Stimulated activated memory B cell treated with anti-CD40 and anti-IgM and Interleukin-4, amounts not matched to agents 10 μg/mL and 1 μg/mL and 100 μg/mL, for 72 hours (primary cell): ENCODE data around the gene MIF4GD.
"Not testable (repeated sequence)": the region's sequence is repeated elsewhere in the genome, so short reads cannot be mapped to it uniquely, and the experiment has no call there.

ENCODE experiments used
- ATAC-seq: fragments of 150-1000 bp; cut with Tn5 transposase; 2 replicates; pipeline ENCODE4 v1.10.0; 2021
- H3K27ac Mint-ChIP-seq: one replicate; pipeline ENCODE4 v1.8.0; 2022; ENCODE audit warnings: mild to moderate bottlenecking, mixed read lengths
- H3K27me3 Mint-ChIP-seq: one replicate; pipeline ENCODE4 v1.8.0; 2022; ENCODE audit warnings: mixed read lengths
- H3K36me3 Mint-ChIP-seq: one replicate; pipeline ENCODE4 v1.8.0; 2022; ENCODE audit warnings: mixed read lengths
- H3K4me1 Mint-ChIP-seq: one replicate; pipeline ENCODE4 v1.8.0; 2022; ENCODE audit warnings: mixed read lengths
- H3K4me3 Mint-ChIP-seq: one replicate; pipeline ENCODE4 v1.8.0; 2022; ENCODE audit warnings: mild to moderate bottlenecking, moderate library complexity, mixed read lengths
- H3K9me3 Mint-ChIP-seq: one replicate; pipeline ENCODE4 v1.8.0; 2022; ENCODE audit warnings: mixed read lengths

Gene MIF4GD

DNA sequence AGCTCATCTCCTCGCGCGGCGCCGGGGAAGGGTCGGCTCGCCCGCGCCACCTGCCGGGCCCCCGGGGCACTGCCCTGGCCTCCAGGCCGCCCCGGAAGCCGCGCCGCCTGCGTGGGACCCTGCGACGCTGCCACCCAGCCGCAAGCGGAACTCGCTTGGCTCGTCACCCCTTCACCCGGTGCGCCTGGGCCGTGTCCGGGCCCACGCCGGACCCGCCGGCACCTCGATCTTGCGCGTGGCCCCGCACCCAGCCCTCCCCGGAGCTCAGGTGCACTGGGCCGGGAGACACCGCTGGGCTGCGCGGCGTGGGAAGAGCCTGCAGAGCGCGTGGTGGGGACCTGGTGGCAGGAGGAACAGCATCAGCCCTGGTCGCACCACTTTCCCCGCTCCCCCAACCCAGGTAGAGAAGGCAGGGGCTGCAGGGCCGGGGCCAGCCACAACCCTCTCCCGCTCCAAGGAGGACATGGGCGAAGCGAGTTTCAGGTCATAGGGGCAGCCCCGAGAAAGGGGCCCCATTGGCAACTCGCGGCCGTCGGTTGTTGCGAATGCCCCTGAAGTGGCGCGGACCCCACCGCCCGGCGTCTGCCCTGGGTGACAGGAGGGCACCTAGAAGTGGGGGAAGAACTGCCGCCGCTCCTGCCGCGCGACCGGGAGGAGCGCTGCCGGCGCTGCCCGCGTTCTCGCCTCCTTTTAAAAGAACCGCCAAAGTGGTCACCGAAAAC is 363 bp upstream of the MIF4GD start:
- peak; percentile 91 for ATAC-seq
- no peaks in the 10 kb centered on the region for H3K9me3 Mint-ChIP-seq
- peaks cover 38% of the 10 kb centered on the region for H3K36me3 Mint-ChIP-seq
- peak overlapping the region; percentile 90 for H3K27ac Mint-ChIP-seq
- H3K4me3 Mint-ChIP-seq, result peak overlapping the region; percentile 88
- no peaks in the 10 kb centered on the region for H3K27me3 Mint-ChIP-seq
- peaks cover 70% of the 10 kb centered on the region for H3K4me1 Mint-ChIP-seq

DNA sequence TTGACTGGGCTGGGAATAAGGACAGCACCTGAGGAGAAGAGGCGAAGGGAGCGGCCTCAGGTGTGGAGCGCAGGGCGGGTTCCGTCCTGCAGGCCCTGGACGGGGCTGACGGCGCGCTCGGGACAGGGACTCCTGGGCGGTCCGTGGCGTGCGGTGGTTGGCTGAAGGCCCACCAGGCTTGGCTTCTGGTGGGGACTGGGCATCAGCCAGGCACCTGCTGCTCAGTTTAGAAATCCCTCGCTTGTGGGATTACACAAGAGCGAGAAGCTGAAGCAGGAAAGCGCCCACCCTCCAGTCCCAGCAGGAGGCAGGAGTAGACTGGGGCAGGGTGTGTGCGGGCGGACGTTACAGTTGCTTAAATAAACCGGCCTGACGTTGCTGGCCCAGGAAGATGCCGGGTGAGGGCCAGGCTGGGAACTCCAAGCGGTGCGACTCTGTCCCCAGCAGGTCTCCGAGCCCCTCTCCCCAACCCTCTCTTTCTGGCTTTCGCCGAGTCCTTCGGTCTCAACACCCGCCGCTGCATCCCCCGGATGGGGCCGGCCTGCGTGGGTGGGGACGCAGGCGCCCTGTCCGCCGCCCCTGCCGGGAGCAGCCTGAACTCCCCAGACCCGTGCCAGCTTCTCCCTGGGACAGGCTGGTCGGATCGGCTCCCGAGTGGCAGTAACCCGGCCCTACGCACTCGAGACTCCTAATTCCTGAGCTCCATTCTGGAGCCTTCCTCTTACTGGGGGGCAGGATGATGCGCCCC is 639 bp downstream of the MIF4GD start:
- peaks cover 41% of the 10 kb centered on the region for H3K36me3 Mint-ChIP-seq
- H3K4me3 Mint-ChIP-seq, result peak overlapping the region; percentile 93
- peak overlapping the region; percentile 90 for H3K27ac Mint-ChIP-seq
- no peaks in the 10 kb centered on the region for H3K9me3 Mint-ChIP-seq
- ATAC-seq, result peak; percentile 69
- H3K27me3 Mint-ChIP-seq, result no peaks in the 10 kb centered on the region
- peaks cover 68% of the 10 kb centered on the region for H3K4me1 Mint-ChIP-seq

DNA sequence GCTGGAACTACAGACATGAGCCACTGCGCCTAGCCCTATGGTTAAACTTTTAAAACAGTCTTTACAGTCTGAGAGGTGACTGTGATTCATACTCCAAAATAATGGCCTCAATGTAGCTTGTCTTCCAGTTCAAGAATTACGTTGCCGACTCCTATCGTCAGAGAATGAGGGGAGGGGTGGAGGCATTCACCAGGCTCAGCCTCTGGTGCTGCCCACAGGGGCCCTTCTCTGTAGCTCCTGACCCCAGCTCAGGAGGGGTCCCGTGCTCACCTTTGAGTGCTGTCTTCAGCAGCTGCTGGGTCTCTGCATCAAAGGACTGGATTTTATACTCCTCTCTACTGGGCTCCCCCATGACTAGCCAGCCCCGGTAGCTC is 1.2 kb downstream of the MIF4GD start:
- peak overlapping the region; percentile 90 for H3K27ac Mint-ChIP-seq
- no peak for ATAC-seq
- no peaks in the 10 kb centered on the region for H3K9me3 Mint-ChIP-seq
- H3K4me1 Mint-ChIP-seq, result peaks cover 64% of the 10 kb centered on the region
- H3K27me3 Mint-ChIP-seq, result no peaks in the 10 kb centered on the region
- H3K4me3 Mint-ChIP-seq, result peak overlapping the region; percentile 93
- H3K36me3 Mint-ChIP-seq, result peaks cover 38% of the 10 kb centered on the region

DNA sequence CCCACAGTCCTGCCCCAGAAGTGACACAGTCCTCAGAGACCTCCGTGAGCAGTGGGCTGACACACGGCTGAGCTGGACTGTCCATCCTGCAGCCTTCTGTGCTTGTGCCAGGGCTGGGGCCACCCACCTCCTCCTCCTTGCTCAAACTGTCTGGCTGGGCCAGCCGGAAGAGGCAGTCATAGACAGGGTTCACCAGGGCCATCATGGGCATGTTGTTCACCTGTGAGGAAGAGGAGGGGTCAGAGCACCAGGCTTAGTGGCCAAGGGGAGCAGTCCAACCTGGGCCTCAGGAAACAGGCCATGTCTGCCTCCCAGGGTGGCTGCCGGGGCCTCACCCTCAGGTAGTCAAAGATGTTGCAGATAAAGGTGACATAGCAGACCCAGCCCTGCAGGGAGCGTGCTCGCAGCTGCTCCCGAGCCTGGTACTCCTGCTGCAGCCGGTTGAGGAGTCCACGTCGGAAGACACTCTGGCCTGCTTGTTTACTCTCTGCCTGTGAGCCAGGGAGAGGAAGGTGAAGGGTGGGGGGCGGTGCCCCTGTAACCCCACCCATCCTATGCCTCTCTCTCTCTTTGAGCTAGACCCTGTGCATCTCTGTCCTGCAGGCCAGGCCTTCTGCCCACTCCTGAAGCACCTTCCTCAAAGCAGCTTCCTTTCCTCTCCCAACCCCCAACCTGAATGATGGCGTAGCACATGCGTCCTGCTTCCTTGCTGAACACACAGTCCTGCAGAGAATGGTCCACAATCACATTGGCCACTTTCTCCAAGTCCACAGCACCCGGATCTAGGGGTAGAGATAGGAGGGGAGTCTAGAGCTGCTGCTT is 3.4 kb downstream of the MIF4GD start:
- Mint-ChIP-seq H3K4me3 (no peak overlapping the region), H3K9me3 (no peaks in the 10 kb centered on the region), H3K27ac (peak overlapping the region; percentile 31), H3K36me3 (peaks cover 26% of the 10 kb centered on the region), H3K4me1 (peaks cover 50% of the 10 kb centered on the region), H3K27me3 (no peaks in the 10 kb centered on the region)
- ATAC-seq, result no peak

DNA sequence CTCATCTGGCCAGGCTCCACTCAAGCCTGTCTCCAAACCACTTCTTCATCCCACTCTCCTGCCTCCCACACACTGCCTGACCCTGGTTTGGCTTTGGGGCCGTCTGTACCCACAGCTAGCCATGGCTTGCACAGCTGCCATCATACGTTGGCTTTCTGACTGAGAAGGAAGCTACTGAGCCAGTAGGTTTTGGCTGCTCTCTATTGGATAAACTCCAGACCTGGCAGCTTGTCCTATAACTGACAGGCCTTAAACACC is 3.9 kb downstream of the MIF4GD start:
- Mint-ChIP-seq H3K4me3 (no peak overlapping the region), H3K9me3 (no peaks in the 10 kb centered on the region), H3K27ac (peak overlapping the region; percentile 31), H3K27me3 (no peaks in the 10 kb centered on the region), H3K36me3 (peaks cover 24% of the 10 kb centered on the region), H3K4me1 (peaks cover 50% of the 10 kb centered on the region)
- ATAC-seq, result no peak

DNA sequence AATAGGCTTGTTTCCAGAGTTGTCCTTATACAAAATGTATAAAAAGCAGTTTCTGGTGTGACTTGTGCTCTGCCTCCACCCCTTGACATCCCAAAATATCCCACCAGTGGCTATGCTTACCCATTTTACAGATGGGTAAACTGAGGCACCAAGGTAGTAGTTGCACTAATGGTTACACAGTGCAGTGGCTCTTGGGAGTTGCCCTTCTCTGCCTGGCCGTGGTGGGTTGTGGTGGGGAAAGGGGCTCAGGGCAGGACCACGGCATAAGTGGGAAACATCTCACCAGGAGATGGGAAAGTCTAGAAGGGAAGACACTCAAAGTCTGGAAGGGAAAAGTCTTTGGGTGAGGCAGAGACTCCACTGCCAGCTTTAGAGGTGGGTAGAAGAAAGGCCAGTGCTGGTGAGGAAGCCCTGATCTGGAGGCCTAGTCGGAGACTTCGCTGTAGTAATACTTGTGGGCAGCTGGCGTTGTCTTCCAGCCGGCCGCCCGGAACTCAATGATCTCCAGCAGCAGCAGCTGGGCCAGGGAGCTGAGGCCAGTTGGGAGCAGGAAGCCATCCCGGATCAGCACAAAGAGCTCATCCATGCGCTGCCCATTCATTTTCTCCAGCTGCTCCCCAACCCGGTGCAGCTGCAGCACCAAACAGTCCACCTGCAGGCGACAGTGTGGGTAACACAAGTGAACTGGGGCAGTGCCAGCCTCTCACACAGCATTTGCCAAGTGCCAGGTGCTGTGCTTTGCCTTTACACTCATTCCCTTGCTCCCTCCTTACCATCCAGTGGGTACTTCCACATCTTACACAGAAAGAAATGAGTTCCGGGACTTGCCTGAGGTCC is 4.5 kb downstream of the MIF4GD start:
- no peaks in the 10 kb centered on the region for H3K9me3 Mint-ChIP-seq
- H3K36me3 Mint-ChIP-seq, result peaks cover 19% of the 10 kb centered on the region
- no peak for ATAC-seq
- no peak overlapping the region for H3K4me3 Mint-ChIP-seq
- H3K27ac Mint-ChIP-seq, result no peak overlapping the region
- no peaks in the 10 kb centered on the region for H3K27me3 Mint-ChIP-seq
- peaks cover 46% of the 10 kb centered on the region for H3K4me1 Mint-ChIP-seq

DNA sequence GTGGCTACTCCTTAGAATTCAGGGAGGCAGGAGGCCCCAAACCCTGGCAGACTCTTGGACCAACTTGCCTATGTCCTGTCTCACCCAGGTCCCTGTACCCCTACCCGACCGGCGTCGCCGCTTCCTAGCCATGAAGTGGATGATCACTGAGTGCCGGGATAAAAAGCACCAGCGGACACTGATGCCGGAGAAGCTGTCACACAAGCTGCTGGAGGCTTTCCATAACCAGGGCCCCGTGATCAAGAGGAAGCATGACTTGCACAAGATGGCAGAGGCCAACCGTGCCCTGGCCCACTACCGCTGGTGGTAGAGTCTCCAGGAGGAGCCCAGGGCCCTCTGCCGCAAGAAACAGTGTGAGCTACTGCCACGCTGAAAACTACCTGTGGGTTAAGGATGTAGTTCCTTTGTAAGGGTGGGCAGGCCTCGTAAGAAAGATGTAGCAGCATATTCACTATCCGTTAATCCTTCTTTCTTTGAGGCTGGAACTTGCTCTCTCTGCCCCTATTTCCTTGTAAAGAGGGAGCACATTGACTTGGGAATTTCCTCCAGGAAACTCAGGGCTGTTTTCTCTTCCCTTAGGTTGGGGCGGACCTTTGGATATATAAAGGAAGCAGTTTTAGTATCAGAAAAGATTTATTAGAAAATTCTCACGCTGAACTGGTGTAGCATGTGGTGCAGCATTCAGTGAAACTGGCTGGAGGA is 5.3 kb downstream of the MIF4GD start:
- Mint-ChIP-seq H3K9me3 (no peaks in the 10 kb centered on the region), H3K4me1 (peaks cover 49% of the 10 kb centered on the region), H3K4me3 (no peak overlapping the region), H3K36me3 (peaks cover 19% of the 10 kb centered on the region), H3K27me3 (no peaks in the 10 kb centered on the region), H3K27ac (no peak overlapping the region)
- ATAC-seq, result no peak

DNA sequence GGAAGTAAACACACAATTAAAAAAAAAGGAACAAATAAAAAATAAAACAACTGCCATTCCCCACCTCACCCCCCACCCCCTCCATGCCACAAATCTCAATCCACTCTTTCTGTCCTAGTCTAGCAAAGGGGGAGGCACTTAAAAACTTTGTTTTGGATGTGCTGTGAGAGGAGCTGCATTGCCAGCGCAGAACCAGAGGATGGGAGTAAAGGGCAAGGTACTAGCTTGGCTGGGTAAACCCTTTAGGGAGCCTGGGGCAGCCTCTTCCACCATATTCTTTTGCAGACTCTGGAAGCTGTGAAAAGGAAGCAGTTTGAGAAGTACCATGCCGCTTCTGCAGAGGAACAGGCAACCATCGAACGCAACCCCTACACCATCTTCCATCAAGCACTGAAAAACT is 8.0 kb downstream of the MIF4GD start:
- Mint-ChIP-seq H3K36me3 (peaks cover 28% of the 10 kb centered on the region), H3K27me3 (no peaks in the 10 kb centered on the region), H3K4me3 (peak overlapping the region; percentile 89), H3K27ac (peak overlapping the region; percentile 100), H3K9me3 (no peaks in the 10 kb centered on the region), H3K4me1 (peaks cover 55% of the 10 kb centered on the region)
- ATAC-seq, result no peak

DNA sequence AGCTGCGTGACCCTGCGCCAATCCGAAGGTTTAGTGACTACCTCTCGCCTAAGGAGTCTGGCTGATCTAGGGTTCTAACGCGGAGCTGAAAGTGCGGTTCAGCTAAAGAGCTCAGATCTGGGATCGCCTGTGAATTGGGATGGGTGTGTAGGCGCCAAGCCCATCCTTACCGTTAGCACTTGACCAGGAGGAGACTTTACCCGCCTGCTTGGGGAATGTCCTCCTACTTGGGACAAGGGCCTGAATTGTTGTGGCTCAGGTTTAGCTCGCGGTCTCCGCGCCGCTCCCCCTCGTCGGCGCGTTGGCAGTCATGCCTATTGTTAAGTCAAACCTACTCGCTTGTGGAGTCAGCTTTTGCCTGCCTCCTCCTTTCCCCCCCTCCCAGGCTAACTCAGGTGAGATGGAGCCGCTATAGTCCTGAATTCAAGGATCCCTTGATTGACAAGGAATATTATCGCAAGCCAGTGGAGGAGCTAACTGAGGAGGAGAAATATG is 8.9 kb downstream of the MIF4GD start:
- ATAC-seq, result no peak
- no peaks in the 10 kb centered on the region for H3K9me3 Mint-ChIP-seq
- H3K4me1 Mint-ChIP-seq, result peaks cover 55% of the 10 kb centered on the region
- peak overlapping the region; percentile 89 for H3K4me3 Mint-ChIP-seq
- H3K27me3 Mint-ChIP-seq, result no peaks in the 10 kb centered on the region
- peak overlapping the region; percentile 100 for H3K27ac Mint-ChIP-seq
- peaks cover 21% of the 10 kb centered on the region for H3K36me3 Mint-ChIP-seq

DNA sequence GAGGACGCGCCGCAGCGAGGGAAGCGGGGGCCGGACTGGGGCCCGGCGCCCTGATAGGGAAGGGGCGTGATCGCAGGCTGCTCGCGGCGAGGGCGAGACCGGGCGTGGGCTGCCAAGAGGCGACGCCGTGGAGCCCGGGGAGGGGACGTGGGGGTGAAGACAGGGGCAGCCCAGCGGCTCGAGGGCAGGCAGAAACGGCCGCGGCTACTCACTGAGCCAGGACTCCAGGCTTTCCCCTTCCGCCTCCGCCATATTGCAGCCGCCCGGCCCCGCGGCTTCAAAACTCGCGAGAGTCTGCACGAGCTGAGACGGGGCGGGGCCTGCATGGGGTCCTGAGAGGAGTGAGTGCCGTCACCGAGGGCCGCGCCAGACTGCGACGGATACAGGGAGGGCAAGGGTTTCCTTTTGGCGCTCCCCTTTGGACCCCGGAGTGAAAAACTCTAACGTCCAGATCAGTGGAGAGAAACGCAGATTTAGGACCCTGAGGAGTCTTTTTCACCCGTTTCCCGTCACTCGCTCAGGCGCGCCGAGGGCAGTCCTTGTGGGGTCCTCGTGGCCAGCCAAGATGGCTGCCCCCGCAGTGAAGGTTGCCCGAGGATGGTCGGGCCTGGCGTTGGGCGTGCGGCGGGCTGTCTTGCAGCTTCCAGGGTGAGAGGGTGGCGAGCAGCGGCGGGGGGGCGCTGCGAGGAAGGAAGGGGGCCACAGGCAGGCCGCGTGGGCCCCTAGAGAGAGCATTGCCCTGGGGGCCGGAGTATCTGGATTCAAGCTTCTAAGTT is 9.5 kb downstream of the MIF4GD start, which contains the start of the genes GGA3 and MRPS7:
GGA3 (minus strand) TSS at position 271 of the 776 bp plus-strand sequence; CDS start at position 252, 19 bp downstream.
MRPS7 (plus strand) TSS at position 544 of the 776 bp plus-strand sequence; CDS start at position 566, 22 bp downstream.
- peak within 1 kb of the TSS; percentile 89 for H3K4me3 Mint-ChIP-seq
- ATAC-seq, result peak; percentile 99

DNA sequence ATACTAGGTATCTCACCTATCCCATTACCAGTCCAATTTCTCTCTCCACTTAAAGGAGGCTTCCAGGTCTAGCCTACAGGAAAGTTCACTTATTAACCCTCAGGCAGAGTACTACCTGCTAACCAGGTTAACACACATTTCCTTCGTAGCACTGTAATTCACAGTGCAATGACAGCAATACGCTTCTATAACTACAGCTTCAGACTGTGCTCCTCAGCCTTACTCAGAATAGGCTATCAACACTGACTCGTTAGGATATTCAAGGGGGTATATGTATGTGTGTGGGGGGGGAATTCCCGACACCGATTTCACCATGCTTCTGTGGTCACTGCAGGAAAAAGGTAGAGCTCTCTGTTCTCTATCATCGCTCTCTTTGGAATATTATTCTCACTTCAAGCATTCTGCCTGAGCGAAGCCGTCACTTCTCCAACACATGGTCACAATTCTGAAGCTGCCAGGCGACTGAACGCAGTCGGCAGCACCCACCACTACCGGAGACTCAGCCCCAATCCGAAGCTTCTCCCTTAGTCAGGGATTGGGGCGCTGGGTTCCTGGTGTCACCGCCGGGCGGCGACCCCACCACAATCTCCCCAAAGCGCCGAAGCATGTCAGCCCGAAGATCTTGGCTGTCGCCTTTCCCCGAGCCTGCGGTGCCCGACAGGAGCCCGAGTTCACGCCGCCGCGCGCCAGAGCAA is 10.2 kb downstream of the MIF4GD start:
- H3K4me1 Mint-ChIP-seq, result peaks cover 64% of the 10 kb centered on the region
- peaks cover 15% of the 10 kb centered on the region for H3K36me3 Mint-ChIP-seq
- peak; percentile 67 for ATAC-seq
- peak overlapping the region; percentile 100 for H3K27ac Mint-ChIP-seq
- no peaks in the 10 kb centered on the region for H3K27me3 Mint-ChIP-seq
- H3K4me3 Mint-ChIP-seq, result peak overlapping the region; percentile 89
- H3K9me3 Mint-ChIP-seq, result no peaks in the 10 kb centered on the region

More for the DNA sequence above, 9.5 kb downstream of the MIF4GD start, which contains the start of the genes GGA3 and MRPS7:
- H3K27me3 Mint-ChIP-seq, result no peaks in the 10 kb centered on the region
- H3K27ac Mint-ChIP-seq, result peak within 1 kb of the TSS; percentile 100
- peaks cover 56% of the 10 kb centered on the region for H3K4me1 Mint-ChIP-seq
- no peaks in the 10 kb centered on the region for H3K9me3 Mint-ChIP-seq
- H3K36me3 Mint-ChIP-seq, result peaks cover 16% of the 10 kb centered on the region

DNA sequence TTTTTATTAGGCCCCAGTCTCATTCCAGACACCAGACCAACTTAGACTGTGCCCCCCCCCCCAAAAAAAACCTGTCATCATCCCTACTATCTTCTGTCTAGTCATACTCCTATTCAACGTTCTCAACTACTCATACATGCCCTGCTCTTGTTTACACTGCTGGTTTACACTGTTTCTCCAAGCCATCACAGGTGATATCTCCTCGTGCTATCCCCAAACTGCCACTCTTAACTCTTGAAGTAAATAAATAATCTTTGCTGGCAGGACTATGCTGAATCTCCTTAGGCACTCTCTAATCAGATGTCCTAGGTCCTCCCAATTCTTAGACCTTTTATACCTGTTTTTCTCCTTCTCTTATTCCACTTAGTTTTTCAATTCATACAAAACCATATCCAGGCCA is 13.8 kb downstream of the MIF4GD start:
- not testable (repeated sequence) for ATAC-seq, H3K27me3 Mint-ChIP-seq, H3K9me3 Mint-ChIP-seq, H3K36me3 Mint-ChIP-seq, H3K4me3 Mint-ChIP-seq
- H3K4me1 Mint-ChIP-seq, result peaks cover 92% of the 10 kb centered on the region
- peak overlapping the region; percentile 100 for H3K27ac Mint-ChIP-seq
